Suppressor macrophage treated with lipopolysaccharide for 4 hours (primary cell): ENCODE data around the gene SLC15A2.
A peak's percentile ranks its signal among the peaks of the same experiment; 100 is the strongest.
"Not testable (repeated sequence)": the region's sequence is repeated elsewhere in the genome, so short reads cannot be mapped to it uniquely, and the experiment has no call there.

Experiments
- DNase-seq: peaks from one replicate; pipeline ENCODE4 v3.0.0-alpha.2; 2020

Gene SLC15A2, protein sequence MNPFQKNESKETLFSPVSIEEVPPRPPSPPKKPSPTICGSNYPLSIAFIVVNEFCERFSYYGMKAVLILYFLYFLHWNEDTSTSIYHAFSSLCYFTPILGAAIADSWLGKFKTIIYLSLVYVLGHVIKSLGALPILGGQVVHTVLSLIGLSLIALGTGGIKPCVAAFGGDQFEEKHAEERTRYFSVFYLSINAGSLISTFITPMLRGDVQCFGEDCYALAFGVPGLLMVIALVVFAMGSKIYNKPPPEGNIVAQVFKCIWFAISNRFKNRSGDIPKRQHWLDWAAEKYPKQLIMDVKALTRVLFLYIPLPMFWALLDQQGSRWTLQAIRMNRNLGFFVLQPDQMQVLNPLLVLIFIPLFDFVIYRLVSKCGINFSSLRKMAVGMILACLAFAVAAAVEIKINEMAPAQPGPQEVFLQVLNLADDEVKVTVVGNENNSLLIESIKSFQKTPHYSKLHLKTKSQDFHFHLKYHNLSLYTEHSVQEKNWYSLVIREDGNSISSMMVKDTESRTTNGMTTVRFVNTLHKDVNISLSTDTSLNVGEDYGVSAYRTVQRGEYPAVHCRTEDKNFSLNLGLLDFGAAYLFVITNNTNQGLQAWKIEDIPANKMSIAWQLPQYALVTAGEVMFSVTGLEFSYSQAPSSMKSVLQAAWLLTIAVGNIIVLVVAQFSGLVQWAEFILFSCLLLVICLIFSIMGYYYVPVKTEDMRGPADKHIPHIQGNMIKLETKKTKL

GRCh38 chr3:121894301-121894990, at the start of gene SLC15A2:
SLC15A2 (plus strand) TSS chr3:121894401; CDS start chr3:121894477, 76 bp downstream.
- DNase-seq = no peak

DNA sequence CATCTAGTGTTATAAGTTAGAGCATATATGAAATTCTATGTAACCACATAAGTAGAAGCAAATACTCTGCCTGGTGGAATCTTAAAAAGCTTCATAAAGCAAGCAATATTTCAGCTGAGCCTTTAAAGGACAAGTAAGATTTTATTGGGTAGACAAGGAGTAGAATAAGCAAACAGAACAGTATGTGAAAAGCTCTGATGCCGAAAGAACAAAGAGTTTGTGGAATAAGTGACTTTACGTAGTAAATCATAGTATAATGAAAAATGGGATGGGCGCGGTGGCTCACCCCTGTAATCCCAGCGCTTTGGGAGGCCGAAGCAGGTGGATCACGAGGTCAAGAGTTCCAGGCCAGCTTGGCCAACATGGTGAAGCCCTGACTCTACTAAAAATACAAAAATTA, 49.3 kb upstream of the SLC15A2 start:
- DNase-seq = no peak

- no peak for DNase-seq
Observed at GRCh38 chr3:121852256-121852655, 41.9 kb upstream of the SLC15A2 start.

- no peak for DNase-seq
Observed at GRCh38 chr3:121855555-121855954, 38.6 kb upstream of the SLC15A2 start.

DNA sequence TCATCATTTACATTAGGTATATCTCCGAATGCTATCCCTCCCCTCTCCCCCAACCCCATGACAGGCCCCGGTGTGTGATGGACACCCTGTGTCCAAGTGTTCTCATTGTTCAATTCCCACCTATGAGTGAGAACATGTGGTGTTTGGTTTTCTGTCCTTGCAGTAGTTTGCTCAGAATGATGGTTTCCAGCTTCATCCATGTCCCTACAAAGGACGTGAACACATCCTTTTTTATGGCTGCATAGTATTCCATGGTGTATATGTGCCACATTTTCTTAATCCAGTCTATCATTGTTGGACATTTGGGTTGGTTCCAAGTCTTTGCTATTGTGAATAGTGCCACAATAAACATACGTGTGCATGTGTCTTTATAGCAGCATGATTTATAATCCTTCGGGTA, 36.4 kb upstream of the SLC15A2 start:
- DNase-seq = not testable (repeated sequence)

- DNase-seq = not testable (repeated sequence)
Observed at GRCh38 chr3:121863247-121863646, 31.0 kb upstream of the SLC15A2 start.

DNA sequence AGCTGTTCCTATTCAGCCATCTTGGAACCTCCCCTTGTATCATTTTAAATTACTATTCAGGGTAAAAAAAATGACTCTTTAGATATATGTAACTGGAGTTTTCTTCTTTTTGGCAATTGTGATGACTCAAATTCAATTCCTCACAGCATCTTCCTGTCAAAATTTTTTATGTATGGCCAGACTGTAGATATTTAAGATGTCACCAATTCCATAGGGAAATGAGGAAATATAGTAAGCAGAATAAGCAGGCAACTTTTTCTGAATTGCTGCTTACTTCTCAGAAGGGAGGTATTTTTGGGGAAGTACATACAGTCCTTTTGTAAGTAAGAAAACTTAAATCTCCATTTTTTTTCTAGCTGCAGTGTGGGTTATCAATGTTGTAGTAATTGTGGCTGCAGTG, 30.4 kb upstream of the SLC15A2 start:
- peak; percentile 55 for DNase-seq

- no peak for DNase-seq
Observed at GRCh38 chr3:121869736-121870135, 24.5 kb upstream of the SLC15A2 start.

- no peak for DNase-seq
Observed at GRCh38 chr3:121870717-121871116, 23.5 kb upstream of the SLC15A2 start.

DNA sequence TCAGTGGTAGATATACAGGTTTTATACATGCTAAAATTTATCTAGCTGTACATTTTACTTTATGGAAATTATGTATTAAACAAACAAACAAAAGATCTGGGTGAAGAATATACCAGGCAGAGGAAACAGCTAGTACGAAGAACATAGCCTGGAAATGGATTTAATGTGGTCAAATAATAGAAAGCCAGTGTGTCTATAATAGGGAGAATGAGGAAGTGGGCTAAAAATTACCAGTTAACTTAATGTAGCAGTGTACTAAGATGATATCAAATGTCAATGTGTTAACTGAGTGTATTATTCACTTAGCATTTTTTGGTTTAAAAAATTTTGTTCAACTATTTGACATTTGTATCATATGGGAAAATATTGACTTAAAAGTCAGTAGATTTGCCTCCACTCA, 22.8 kb upstream of the SLC15A2 start:
- peak; percentile 39 for DNase-seq

DNA sequence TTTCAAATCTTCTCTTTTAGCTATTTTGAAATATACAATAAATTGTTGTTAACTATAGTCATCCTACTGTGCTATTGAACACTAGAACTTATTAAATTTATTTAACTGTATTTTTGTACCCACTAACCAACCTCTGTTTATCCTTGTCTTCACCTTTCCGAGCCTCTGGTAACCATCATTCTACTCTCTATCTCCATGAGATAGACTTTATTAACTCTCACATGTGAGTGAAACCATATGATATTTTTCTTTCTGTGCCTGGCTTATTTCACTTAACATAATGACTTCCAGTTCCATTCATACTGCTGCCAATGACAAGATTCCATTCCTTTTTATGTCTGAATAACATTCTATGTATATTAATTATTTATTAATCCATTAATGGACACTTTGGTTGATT, 15.8 kb upstream of the SLC15A2 start:
- DNase-seq = no peak

GRCh38 chr3:121883507-121883906, 10.7 kb upstream of the SLC15A2 start:
- peak; percentile 58 for DNase-seq

GRCh38 chr3:121885386-121885785, 8.8 kb upstream of the SLC15A2 start:
- DNase-seq = no peak

DNA sequence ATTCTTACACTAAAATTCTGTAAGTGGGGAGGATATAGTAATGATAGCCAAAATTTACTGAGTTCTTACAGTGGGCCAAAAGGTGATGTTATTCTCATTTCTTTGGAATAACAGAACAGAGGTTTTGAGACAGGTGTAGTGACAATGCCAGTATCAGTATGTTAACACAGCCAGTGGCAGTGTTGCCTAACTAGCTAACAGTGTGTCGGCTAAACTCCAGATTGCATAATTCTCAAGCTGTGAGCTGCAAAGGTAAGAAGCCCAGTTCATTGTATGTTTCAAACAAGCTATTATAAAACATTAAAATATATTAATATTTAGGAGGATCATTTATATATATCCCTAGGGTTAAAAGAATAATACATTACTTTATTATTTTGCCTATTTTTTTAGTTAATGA, 920 bp downstream of the SLC15A2 start:
- DNase-seq = no peak

- no peak for DNase-seq
Observed at GRCh38 chr3:121895736-121896135, 1.5 kb downstream of the SLC15A2 start.

GRCh38 chr3:121896823-121897222, 2.6 kb downstream of the SLC15A2 start:
- no peak for DNase-seq

GRCh38 chr3:121897296-121897695, 3.1 kb downstream of the SLC15A2 start:
- no peak for DNase-seq

GRCh38 chr3:121913305-121913990, 19.2 kb downstream of the SLC15A2 start:
- DNase-seq = peak; percentile 54

DNA sequence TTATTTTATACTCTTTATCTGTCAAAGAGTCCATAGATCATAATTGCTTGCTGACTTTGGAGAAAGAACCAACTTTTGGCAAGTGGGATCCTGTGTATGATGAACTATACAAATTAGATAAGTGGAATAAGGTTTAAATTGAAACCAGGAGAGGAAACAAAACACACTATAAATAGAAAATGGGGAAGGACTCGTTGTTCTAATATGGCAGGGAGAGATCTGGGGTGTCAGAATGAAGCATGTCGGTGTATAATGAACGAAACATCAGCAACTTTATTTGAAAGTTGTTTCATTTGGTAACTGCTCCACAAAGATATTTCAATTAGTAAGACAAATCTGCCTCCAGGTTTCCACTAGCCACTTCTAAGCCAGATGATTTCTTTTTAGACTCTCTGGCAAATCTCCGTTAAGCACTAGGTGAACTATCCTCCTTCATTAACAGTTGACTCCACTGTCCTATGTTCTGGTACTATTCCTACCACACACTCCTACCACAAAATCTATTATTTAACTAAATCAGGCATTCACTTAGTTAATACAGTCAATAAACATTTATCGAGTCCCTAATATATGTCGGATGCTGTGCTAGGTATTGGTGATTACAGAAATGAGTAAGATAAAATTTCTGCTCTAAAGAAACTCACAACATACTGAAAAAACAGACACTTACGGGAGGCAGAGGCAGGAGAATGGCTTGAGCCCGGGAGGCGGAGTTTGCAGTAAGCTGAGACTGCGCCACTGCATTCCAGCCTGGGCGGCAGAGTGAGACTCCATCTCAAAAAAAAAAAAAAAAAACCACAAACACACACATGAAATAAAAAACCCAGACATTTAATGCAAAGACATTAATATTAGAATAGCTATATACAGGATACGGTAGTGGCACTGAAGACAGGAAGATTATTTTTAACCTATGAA, 20.1 kb downstream of the SLC15A2 start:
- DNase-seq = peak; percentile 32

DNA sequence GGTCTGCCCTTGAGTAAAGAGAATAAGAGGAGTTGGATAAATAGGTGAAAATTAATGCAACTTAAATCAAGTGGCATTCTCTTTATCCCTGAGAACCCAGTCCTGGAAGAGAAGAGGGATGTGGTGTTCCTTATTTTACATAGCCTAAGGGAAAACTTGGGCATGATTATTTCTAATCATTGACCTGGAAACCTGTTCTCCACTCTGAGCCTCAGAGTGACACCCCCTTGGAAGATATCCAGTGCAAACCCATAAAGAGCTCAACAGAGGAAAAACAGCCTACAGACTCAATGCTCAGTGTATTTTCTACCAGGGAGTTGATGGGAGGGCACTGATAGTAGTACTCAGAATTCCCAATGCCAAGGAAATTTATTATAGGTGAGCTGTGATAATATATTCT, 22.0 kb downstream of the SLC15A2 start:
- DNase-seq = no peak

DNA sequence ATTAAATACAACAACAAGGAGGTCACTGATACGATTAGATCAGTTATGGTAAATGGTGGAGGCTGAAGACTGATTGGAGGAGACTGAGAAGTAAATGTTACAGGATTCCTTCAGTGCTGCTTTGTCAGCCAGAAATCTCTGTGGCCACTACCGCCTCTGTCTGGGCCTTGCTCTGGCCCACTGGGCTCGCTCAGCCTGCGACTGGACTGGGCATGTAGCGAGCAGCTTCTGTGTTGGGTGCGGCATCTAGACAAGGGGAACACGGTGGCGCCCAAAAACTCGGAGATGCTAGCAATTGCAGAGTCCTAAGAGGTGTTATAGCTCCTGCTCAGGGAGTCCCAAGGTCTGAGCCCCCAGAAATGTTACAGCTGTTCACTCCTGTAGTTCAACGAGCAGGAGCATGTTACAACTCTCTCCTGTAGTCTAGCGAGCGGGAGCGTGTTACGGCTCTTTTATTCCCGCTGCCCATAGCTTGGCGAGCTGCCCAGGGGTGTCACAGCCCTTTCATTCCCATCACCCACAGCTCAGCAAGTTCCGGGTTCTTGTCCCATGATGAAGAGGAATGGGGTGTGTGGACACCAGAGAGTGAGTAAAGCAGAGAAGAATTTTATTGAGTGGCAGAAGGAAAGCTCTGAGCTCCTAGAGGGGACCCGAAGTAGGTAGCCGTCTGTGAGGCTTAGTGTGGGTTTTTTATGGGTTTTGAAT, 24.7 kb downstream of the SLC15A2 start:
- DNase-seq = no peak
